Measurements from ENCODE around the gene MZF1. TPM values are rescaled to one million over a fixed set of nuclear protein-coding genes. Genes with fewer than 3 reads are reported as not detected.

The MZF1 gene
- total RNA-seq, 1 experiment from 2014 or later, result 6.5 TPM

DNA sequence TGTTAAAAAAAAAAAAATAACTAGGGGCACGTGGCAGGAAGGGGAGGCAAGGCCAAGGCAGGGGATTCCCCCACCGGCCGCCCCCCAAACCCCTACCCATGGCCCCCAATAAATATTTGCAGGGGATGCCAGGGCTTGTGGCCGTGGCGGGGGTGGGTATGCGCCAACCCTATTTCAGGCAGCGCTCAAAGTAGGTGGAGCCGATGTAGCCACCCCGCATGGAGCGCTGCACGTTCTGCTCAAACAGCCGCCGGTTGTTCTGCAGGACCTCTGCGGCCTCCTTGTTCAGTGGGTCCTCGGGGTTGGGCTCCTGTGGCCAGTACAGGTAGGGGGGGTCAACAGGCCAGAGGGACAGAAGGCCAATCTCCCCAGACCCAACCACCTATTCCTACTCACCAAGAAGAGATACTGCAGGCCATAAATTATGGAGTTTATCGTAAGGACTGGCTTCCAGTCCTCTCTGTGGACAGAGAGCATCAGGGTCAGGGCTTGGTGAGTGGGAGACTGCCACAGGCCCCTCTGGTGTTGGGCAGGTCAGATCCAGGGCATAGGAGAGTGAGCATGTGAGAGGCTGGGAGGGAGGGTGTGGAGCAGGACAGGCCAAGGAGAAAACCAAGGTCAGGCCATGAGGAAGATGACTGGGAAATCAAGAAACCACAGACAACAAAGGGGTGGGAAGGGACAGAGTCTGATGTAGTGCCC, 17.1 kb downstream of the MZF1 start:
- no peak for DNase-seq (ENCODE audit: low read depth)

DNA sequence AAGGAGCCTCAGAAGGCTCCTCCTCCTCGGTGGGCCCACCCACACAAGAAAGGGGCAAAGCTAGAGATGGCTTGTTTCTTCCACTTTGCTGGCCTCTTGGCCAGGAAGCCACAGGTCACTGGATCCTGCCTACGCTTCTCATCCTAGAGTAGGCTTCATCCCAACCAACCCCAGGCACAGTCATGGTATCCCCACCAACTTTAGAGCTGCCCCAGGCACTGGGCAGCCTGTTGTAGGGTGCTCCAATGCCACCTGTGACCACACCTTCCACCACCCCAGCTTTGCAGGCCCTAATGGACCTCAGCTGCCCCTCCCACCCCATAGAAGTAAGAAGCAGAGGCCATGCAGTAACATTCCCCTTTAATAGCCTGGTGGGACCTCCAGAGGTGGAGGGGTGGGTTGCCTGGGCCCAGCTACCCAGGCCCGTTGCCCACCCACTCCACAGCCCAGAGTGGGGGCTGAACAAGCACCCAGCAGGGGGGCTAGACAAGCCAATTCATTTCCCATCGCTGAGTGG, 17.7 kb downstream of the MZF1 start:
- DNase-seq (ENCODE audit: low read depth), result no peak

GRCh38 chr19:58554494-58555368, 18.4 kb downstream of the MZF1 start, which contains the start of gene CHMP2A:
Gene CHMP2A, minus strand, starts transcription at chr19:58555105. Its CDS starts 893 bp downstream, at chr19:58554212.
- DNase-seq (ENCODE audit: low read depth), result peak; percentile 96

- peak; percentile 25 for DNase-seq (ENCODE audit: low read depth)
Measured at GRCh38 chr19:58553799-58554493, 19.2 kb downstream of the MZF1 start.

DNA sequence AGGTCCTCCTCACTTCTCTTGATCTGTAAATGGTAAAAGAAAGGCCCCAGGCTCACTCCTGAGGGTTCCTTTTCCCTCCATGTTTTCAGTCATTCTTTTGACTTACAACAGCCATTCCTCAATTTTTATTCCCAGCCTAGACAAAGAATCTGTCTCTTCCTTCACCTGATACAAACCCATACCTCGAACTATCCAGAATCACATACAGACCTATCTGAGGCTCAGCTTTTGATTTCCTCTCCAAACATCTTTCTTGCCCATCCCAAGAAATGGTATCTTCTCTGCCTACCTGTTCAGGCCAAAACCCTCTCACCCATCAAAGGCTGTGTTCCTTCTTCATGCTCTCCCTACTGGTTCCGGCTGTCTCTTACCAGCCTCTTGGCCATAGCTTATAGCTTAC, 20.5 kb downstream of the MZF1 start:
- no peak for DNase-seq (ENCODE audit: low read depth)

DNA sequence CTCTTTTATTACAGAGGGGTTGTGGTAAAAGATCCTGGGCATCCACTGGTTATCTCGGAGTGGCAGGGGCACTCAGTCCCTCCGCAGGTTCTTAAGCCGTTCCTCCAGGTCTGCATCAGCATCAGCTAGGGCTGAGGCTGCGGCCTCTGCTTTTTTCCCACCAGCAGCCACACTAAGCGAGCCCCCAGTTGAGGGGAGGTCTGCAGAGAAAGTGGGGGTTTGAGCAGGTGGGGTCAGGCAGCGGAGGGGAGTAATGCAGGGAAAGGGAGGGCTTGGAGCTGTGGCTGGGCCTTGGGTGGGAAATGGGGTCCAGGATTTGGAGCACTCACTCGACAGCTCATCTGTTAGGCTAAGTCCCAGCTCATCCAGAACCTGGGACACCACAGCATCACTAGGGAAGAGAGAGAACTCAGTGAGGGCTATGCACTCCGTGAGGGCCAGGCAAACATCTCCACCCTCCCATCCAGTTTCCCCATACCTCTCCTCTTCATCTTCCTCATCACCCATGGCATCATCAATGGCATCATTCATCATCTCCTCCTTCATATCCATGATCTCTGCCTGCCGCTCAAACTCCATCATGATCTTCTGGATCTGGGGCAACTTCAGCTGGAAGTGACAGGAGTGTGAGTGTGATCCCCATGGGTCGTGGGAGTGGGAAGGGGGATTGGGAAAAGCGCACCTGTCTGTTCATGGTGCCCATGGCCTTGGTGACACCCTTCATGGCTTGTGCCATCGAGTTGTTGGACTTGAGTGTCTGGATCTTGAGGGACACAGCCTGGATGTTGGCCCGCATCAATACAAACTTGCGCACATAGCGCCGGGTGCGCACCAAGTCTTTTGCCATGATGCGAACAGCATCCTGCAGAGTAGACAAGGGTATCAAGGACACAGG, 21.3 kb downstream of the MZF1 start:
- DNase-seq (ENCODE audit: low read depth), result no peak

DNA sequence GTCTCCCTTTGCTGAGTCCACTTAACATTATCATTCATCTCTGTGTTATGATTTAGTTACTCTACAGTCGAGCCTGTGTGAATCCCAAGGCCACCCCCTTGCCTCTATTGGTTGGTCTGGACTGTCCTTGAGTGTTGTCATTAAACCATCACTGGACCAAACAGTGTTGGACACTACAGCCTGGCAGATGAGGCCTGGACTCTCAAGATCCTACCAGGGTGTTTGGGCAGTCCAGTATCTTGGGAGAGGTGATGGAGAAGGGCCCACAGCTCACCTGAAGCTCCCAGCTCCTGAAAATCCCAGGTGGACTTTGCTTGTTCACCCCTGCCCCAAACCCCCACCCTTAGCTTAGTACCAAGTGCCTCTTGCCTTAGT, 22.0 kb downstream of the MZF1 start:
- DNase-seq (ENCODE audit: low read depth), result no peak

DNA sequence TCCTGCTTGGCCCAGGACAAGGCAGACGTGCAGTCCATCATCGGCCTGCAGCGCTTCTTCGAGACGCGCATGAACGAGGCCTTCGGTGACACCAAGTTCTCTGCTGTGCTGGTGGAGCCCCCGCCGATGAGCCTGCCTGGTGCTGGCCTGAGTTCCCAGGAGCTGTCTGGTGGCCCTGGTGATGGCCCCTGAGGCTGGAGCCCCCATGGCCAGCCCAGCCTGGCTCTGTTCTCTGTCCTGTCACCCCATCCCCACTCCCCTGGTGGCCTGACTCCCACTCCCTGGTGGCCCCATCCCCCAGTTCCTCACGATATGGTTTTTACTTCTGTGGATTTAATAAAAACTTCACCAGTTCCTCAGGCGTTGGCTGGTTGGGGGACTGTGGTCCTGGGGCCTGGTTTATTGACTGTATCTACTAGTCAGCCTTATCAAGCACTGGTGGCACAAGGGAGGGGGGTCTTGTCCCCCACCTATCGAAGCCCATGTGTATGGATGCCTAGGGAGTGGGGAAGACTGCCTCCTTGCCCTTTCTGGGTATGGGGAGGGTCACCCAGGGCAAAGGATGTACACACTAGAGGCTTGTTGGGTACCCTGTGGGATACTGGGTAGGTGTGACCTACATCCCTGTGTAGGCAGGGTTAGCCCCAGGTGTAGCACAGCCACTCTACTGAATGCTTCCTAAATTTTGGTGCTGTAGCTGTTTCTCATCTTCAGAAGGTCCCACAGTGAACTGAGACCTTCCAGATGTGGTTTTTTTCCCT, 22.6 kb downstream of the MZF1 start:
- DNase-seq (ENCODE audit: low read depth), result no peak

DNA sequence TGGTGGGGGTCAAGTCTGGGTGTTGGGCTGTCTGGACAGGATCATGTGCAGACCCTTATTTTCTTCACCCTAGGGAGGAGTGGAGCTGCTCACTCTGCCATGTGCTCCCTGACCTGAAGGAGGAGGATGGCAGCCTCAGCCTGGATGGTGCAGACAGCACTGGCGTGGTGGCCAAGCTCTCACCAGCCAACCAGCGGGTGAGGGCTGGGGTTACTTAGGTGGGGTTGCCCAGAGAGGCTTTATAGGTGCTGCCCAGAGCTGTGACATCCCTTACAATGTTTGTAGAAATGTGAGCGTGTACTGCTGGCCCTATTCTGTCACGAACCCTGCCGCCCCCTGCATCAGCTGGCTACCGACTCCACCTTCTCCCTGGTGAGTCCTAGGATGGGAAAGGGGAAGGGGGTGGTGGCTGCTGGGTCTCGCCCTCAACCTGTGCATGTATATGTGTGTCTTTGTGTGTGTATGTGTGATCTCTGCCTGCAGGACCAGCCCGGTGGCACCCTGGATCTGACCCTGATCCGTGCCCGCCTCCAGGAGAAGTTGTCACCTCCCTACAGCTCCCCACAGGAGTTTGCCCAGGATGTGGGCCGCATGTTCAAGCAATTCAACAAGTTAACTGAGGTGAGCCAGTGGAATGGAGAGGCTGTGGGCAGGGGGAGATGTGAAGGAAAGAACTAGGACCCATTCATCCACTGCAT, 23.3 kb downstream of the MZF1 start:
- DNase-seq (ENCODE audit: low read depth), result no peak

DNA sequence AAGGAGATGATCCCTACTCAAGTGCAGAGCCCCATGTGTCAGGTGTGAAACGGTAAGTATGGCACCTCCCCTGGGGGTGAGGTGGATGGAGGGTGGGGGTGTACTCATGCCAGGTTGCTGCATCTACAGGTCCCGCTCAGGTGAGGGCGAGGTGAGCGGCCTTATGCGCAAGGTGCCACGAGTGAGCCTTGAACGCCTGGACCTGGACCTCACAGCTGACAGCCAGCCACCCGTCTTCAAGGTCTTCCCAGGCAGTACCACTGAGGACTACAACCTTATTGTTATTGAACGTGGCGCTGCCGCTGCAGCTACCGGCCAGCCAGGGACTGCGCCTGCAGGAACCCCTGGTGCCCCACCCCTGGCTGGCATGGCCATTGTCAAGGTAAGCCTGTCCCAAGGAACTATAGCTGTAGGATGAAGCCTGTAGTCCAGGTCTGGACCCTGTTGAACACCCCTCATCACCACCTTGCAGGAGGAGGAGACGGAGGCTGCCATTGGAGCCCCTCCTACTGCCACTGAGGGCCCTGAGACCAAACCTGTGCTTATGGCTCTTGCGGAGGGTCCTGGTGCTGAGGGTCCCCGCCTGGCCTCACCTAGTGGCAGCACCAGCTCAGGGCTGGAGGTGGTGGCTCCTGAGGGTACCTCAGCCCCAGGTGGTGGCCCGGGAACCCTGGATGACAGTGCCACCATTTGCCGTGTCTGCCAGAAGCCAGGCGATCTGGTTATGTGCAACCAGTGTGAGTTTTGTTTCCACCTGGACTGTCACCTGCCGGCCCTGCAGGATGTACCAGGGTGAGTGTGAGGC, 24.1 kb downstream of the MZF1 start:
- DNase-seq (ENCODE audit: low read depth), result no peak

- DNase-seq (ENCODE audit: low read depth), result no peak
Measured at GRCh38 chr19:58547323-58548312, 25.5 kb downstream of the MZF1 start.

- DNase-seq (ENCODE audit: low read depth), result no peak
Measured at GRCh38 chr19:58546019-58546530, 27.1 kb downstream of the MZF1 start.

DNA sequence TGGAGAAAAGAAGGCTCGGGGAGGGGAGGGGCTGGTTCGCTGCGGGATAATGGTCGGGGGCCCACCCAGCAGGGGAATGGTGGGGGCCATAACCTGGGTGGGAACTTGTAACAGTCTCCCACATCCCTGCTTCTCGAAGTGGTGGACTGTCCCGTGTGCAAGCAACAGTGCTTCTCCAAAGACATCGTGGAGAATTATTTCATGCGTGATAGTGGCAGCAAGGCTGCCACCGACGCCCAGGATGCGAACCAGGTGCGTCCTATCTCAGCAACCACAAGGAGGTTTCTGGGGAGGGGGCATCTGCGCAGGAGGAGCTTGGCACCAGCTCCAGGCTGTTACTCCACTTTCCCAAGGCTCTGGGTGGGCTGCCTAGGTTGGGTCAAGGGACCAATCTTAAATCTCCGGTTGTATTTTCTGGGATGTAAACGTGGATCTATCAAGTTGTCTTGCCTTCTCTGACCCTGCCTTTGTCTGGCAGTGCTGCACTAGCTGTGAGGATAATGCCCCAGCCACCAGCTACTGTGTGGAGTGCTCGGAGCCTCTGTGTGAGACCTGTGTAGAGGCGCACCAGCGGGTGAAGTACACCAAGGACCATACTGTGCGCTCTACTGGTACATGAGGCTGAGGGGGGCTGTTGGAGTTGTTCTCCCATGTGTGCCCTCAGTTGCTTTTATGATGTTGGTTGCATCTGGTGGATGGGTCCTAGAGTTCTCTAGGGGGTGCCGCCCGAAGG, 27.7 kb downstream of the MZF1 start:
- no peak for DNase-seq (ENCODE audit: low read depth)

GRCh38 chr19:58544591-58545285, 28.4 kb downstream of the MZF1 start:
- peak; percentile 59 for DNase-seq (ENCODE audit: low read depth)

- peak; percentile 99 for DNase-seq (ENCODE audit: low read depth)
Measured at GRCh38 chr19:58543826-58544590, 29.1 kb downstream of the MZF1 start, which contains the start of gene TRIM28. Gene TRIM28, plus strand, starts transcription at chr19:58544064. Its CDS starts 694 bp downstream, at chr19:58544758.
